Left kidney (tissue), 2 donors: ENCODE measurements around the gene TBC1D4. TPM values are rescaled to one million over a fixed set of nuclear protein-coding genes. Genes with fewer than 3 reads are reported as not detected.
"Not testable (repeated sequence)": the region's sequence is repeated elsewhere in the genome, so short reads cannot be mapped to it uniquely, and the experiment has no call there.

Experiments
- DNase-seq: peaks from one replicate; pipeline ENCODE4 v3.0.0-alpha.2; 2013
- polyA plus RNA-seq: library from polyadenylated mRNA; unstranded; fragments of 120-200 nt; gene quantifications from one replicate; pipeline ENCODE4 v1.2.1, GENCODE V29; 2013; ENCODE audit not compliant: insufficient read length

TBC1D4 gene
- polyA plus RNA-seq, 1 donor, result 59.5 TPM

DNA sequence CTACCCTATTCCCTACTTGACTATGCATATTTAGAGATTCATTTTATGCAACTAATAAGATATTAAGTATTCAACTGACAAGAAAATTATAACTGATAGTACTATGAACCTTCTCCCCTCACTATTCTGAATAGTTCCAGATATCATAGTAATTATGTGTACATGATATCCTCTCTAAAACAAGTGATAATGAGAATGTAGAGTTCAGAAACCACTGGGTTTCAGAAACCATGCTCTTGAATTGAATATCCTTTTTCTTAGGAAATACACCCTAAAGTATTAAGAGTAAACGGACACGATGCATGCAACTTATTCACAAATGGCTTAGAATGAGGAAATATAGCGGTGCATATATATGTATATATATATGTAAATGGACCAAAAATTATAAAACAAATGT is 160.9 kb downstream of the TBC1D4 start:
- no peak for DNase-seq

DNA sequence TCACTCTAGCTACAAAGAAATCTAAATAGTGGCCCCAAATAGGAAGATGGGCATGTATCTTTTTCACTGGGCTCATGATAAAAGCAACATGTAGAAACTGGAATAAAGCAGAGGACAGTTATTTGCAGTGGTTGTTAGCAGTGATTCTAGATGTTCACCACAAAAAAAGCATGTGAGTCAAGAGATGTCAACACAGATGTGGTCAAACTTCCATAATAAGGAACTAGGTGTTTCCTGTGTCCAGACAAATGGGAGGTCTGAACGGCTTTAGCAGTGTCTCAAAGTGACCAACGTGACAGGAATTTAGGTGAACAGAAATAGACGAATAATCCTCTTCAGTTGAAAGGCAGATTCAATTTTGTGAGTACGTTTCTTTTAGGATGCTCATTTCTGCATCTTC is 162.7 kb downstream of the TBC1D4 start:
- DNase-seq, result no peak

DNA sequence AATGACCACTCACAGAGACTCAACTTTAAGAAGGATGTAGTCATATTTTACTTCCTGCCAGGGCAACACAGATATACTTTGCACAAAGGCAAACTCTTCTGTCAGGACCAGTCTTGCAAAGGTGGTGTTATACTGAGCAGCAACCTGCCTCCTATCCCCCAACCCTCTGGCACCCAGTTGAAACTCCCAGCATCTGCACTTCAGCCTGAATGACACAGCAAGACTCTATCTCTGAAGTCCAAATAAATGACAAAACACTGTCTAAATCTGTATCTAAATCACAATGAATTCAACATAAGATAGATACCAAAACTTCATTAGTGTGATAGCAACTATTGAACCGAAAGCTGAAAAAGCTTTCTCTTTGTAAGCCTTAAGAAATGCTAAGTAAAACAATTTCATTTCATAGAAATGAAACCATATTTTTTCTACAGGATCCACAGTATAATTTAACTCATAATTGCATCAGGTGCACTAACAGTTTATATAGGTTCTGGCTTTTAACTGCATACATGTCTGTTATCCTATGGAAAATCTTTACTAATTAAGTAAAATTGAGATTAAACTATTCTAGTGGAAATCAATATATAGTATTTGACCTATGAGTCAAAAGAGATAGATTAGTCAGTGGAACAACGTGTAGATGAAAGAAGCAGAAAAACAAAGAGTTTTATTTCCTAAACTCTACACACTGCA is 163.7 kb downstream of the TBC1D4 start:
- DNase-seq, result no peak

DNA sequence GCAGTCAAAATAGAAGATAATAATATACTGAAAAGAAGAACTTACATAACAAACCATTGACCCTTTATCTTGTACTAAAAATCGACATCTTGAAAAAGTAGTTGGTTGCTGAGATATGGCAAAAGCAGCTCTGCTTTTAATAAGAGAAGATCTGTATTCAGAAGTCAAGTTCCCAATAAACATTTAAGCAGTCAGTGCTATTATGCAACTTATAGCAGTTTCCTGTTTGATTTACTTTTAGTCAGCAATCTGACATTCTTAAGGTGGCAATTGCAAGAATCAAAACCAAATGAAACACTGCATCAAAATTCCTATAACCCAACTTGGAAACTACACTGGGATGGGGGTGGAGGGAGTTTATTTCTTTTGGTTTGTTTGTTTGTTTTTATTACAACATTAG is 165.5 kb downstream of the TBC1D4 start:
- DNase-seq, result no peak

DNA sequence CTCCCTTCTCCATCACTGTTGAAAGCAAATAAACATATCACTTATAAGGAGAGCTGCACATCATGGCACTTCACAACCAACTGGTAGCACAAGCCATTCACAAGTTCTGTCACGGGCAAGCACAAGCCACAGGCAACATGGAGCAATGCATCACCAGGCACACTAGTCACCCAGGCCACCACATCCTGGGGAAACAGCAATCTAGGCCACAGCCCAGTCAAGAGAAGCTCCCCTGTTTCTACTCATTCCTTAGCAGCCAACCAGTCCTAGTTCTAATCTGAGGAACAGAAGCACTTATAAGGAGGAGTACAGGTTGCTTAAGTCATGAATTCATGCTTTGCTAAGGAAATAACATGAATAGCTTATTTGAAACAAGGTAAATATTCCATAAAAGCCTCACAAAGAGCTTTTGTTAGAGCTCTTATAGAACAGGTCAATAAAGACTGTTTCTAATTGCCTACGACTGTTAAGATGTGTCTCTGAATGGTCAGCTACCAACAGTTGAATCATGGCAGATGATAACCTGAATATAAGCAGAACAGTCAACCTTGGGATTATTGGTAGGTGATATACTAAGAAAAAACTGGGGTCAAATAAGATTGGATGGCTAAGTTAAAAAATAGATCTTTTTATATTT is 169.0 kb downstream of the TBC1D4 start:
- DNase-seq, result no peak

DNA sequence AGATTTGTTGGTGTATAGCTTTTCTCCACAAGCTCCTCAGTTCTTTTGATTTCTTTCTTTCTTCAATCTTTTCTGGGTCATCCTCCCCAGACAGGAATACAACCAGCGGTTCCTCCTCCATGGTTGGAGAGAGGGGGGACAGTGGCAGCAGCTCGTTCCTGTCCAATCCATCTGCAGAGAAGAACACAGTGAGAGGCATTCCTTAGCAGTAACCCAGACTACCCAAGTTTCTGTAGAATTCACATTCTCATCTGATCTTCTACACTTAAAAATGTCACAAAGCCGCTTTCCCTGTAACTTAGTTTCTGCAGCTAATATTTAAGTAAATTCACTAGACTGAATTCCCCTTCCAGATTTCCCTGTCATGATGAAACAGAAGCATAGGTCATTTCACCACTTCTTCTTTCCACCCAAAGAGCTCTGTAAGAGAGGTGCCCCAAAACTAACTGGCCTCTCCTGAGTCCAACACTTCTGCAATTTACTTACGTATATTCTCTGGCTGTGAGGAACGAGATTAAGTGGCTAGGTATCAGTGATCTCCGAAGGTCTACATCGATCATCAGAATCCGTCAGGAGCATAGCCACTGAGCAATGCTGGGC is 171.9 kb downstream of the TBC1D4 start:
- no peak for DNase-seq

DNA sequence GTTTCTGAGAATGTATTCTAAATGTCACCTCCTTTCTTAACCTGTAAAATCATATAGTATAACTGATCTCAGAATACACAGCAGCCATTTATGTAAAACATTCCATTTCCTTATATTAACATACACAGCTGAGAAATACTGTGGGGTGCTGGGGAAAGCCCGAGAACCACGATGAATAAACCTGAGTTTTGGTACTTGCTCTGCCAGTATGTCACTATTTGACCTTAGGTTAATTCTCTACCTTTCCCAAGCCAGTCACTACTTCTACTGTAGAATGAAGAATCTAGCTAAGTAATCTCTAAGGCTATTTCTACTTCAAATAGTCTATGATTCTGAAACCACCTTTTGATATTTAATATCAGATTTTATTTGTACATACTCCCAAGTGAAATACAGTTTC is 173.7 kb downstream of the TBC1D4 start:
- no peak for DNase-seq

DNA sequence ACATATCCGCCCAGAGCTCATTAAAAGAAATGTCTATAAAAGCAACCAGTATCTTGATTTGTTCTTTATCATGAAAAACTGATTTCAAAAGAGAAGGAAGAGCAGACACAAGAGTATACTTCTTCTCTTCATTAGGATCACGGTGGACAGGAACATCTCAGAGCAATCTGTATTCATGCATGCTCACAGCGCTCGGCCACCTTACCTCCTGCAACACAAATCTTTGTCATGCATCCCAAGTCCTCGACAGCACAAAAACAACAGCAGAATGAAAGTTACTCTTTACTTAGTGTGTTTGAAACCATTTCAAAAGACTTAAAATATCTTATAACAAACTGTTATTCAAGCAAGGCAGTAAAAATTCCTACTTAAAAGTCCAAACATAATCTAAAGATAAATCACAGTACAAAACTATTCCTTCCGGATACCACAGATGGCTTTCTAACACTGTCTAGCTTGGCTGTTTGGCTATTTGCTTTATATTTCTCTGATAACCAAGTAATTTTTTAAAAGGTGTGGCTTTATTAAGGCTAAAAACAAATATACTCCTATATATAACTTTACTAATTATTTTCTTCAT is 174.5 kb downstream of the TBC1D4 start:
- DNase-seq, result no peak

DNA sequence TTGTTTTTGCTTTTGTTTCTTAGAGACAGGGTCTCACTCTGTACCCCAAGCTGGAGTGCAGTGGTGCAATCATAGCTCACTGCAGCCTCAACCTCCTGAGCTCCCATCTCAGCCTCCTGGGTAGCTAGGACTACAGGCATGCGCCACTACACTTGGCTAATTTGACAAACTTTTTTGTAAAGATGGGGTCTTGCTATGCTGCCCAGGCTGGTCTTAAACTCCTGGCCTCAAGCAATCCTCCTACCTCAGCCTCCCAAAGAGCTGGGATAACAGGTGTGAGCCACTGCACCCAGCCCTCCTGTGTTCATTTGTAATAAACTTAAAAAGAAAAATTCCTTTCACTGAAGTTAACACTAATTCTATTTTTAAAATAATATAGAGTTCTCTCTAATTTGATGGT is 175.0 kb downstream of the TBC1D4 start:
- DNase-seq, result not testable (repeated sequence)

DNA sequence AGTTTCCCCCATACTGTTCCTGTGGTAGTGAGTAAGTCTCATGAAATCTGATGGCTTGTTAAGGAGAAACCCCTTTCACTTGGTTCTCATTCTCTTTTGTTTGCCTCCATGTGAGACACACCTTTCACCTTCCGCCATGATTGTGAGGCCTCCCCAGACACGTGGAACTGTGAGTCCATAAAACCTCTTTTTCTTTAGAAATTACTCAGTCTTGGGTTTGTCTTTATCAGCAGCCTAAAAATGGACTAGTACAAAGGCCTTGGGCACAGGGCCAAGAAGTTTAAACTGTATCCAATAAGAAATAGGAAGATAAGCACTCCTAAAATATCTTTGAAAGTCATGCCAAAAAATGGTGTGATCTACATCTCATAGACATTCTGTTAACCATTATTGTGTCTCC is 176.9 kb downstream of the TBC1D4 start:
- DNase-seq, result no peak

DNA sequence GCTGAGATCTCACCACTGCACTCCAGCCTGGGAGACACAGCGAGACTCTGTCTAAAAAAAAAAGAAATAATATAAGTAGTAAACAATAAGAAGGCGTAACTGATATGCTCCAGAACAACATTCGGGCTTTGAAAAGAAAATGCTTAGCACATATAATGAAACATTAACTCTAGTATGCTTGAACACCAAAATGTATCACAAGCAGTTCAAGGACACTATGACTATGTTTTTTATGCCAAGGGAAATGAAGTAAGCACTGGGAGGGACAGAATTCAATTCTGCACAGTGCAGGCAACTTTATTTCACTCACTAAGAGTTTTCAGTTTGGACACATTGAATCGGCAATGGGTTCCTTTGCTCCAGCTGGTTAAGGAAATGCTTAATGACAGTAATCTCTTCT is 178.7 kb downstream of the TBC1D4 start:
- no peak for DNase-seq

DNA sequence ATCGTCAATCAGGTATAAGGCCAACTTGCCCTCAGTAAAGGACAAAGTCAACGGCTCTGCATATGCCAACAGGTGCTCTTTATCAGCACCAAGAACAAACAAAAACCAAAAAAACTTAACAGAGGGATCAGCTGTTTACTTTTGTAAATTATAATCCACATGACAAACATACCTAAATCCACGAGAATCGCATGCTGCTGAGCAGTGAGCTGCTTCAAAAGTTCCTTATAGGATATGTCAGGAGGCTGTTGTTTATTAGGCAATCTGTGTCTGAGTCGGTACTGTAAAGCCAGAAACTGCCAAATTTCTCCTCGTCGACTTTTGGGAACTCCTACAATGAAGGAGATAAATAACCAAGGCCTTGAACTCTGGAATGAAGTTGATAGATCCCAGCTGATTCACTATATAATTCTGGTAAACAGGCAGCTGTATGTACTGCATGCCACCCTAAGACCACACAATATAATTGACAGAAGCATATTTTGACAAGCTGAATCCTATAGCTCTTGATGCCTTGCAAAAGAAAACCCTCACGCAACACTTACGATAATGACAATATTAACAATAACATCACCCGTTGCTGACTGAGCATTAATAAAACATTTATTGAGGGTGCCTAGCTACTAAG is 179.8 kb downstream of the TBC1D4 start:
- DNase-seq, result no peak

DNA sequence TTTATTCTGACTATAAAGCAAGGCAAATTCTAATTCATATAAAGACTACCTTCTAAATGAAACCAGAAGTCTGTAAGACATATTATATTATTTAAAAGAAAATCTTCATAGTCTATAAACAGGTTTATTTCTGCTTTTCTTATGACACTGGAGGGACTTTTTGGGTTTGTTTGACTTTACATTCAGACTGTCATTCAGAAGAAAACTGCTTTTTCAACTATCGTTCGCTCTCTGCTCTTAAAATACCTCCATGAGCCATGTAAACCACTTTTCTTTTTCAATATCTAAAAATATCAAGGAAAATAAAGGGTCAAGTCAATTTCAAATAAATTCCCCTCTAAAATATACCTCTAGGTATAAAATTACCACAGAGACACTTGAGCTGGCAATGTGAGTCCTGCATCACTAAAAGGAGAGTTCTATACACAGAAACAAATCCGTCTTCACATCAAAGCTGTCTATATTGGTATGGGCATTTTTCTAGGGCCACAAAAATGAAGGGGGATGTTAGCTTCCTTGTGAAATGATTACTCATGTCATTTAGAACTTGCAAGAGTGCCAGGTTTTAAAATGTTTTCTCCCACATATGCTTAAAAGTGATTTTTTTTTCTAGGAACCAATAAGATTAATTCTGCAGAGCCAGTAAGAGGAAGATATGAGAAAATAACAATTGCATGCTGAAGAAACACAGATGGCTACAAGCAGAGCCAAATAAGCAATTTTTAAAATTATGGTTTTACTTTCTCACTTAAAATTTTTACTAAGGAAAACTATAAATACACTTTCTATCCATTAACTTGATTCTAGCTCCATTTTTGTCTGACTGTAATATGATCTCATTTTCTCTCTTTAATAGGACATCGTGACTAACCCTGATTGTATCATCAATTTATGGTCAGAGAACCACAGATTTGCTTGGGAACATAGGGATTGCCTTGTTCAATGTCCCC is 181.8 kb downstream of the TBC1D4 start:
- no peak for DNase-seq

DNA sequence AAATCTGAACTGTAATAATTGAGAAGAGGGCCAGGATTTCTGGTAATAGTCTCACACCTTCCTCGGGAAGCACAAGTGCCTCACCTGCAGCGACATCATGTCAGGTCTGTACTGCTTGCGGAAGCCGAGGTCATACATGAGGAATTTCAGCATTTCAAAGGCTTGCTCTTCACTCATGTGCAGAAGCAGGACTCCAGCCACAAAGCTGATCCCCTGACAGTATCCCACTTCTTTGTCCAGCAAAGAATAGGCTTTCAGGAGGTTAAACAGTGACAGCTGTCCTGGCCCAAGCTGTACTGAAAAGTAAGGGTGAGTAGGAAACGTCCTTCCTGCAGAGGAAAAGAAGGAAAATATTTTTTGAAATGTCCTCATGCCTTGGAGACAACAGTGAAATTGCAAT is 182.7 kb downstream of the TBC1D4 start:
- DNase-seq, result no peak

DNA sequence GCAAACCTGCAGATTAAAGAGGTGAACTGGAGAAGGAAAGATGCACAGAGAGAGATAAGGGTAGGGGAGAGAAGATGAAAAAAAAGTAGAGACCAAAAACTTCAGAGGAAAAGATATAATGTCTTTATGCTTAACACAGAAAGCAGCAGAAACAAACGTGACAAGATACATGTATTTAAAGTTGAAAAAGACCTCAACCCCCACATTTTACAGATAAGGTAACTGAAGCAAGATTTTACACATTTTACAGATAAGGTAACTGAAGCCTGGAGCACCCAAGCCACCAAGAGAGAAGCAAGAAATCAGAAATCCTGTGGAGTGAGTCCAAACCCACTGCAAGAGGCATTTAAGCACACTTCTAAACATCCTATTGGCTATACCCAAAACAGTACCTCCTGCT is 185.3 kb downstream of the TBC1D4 start:
- no peak for DNase-seq

DNA sequence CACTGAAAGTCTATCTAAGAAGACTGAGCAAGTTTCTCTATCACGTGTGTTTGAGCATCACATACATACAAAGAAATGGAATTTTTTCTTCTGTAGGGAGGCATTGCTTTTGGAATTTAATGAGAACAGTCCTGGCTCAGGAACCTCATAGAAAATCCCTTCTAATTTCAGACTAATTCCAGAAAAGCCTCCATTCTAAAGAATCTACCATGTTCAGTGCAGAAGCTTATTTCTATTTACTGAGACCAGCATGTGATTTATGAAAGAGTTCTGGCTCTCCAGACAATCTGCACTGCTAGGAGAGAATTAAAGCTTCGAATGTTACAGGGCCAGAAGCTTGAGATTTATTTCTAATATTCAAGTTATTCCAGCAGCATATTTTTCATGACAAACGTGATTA is 186.8 kb downstream of the TBC1D4 start:
- no peak for DNase-seq

DNA sequence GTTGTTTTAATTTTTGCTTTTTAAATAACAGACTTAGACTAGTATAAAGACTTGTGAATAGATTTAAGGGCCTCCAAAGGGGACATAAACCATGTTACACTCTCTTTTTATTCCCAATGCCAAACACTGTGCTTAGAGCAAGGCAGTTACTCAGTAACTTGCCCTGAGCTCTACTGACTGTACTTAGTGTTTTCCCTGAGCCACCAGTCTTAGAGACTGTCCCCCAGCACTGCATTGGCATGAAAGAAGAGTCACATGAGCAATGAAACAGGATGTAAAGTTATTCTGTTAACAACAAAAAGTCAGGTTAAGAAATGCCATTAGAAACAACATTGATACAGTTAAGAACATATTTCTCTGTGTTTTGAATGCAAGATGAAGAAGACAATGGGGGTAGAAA is 187.9 kb downstream of the TBC1D4 start:
- no peak for DNase-seq

DNA sequence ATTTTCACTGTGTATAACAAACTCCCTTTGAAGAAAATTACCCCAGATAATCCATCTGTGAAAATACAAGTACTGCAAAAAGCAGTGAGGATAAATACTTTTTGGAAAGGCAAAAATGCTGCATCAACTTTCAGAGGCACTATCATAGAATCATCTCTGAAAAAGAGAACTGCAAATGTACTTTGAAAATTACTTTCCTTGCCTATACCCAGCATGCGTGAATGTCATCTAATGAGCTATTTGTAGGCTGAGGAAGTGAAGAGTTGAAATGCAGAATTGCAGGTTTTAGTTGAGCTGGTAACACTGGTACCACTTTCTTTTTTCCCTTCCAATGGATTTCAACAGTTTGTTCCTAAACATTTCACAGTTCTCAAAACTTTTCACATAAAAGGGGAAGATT is 196.7 kb downstream of the TBC1D4 start:
- no peak for DNase-seq

DNA sequence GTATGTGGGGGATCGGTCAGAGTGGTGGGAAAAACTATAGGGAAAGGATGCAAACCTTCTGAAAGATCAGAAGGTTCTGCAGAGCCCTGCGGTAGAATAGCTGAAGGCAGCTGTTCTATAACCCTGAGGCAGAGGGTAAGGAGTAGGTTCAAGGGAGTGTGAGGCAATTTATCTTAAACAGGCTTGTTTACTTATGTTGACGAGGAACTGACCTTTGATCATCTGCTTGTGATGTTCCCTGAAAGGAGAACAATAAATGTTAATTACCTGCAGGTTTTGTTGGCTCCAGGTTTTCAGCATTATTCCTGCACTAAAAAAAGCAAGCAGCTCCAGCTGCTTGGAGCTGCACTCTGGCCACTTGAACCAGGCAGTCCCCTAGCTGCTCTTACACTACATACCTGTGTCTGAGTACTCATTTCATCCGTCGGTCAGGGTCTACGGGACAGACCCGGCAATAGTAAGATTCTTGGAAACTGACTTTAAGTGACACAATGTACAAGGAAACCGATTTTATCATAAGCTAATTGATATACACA is 202.1 kb downstream of the TBC1D4 start:
- DNase-seq, result no peak

DNA sequence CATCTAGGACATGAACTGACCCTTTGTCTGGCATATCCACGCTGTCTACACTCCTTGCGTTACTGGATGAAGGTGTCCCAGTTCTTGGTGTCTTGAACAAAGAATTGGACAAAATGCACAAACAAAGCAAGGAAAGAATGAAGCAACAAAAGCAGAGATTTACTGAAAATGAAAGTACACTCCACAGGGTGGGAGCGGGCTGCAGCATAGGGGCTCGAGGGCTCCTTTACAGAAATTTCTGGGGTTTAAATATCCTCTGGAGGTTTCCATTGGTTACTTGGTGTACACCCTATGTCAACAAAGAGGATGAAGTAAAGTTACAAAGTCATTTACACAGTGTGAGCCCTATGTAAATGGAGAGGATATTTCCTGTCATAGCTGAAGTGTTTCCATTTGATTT is 208.3 kb downstream of the TBC1D4 start:
- DNase-seq, result not testable (repeated sequence)

DNA sequence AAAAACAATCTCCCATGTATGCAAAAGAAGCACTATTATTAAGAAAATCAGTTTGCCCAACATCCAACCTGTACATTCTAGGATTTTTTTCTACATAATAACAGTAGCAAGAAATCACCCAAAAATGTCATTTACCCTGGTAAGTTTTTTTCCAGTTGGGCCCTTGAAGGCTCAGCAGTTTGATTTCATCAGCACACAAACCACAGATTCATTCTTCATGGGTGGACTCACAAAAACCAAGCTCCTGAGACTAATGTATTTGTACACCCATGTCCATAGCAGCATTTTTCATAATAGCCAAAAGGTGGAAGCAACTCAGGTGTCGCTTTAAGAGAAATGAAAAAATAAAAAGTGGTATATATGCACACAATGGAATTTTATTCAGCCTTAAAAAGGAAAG is 210.1 kb downstream of the TBC1D4 start:
- DNase-seq, result no peak

DNA sequence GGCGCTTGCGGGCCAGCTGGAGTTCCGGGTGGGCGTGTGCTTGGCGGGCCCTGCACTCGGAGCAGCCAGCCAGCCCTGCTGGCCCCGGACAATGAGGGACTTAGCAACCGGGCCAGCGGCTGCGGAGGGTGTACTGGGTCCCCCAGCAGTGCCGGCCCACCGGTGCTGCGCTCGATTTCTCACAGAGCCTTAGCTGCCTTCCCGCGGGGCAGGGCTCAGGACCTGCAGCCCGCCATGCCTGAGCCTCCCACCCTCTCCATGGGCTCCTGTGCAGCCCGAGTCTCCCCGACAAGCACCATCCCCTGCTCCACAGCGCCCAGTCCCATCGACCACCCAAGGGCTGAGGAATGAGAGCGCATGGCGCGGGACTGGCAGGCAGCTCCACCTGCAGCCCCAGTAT is 213.5 kb downstream of the TBC1D4 start:
- not testable (repeated sequence) for DNase-seq
